Bronchial smooth muscle cell (primary cell): ENCODE data around the gene GCM1. TPM values are rescaled to one million over a fixed set of nuclear protein-coding genes. Genes with fewer than 3 reads are reported as not detected.

Source experiments
- total RNA-seq: library from RNA; depleted of rRNA; stranded (reverse); fragments of >200 nt; gene quantifications from 2 replicates; pipeline ENCODE4 v1.2.1, GENCODE V29; 2014

Gene GCM1, protein sequence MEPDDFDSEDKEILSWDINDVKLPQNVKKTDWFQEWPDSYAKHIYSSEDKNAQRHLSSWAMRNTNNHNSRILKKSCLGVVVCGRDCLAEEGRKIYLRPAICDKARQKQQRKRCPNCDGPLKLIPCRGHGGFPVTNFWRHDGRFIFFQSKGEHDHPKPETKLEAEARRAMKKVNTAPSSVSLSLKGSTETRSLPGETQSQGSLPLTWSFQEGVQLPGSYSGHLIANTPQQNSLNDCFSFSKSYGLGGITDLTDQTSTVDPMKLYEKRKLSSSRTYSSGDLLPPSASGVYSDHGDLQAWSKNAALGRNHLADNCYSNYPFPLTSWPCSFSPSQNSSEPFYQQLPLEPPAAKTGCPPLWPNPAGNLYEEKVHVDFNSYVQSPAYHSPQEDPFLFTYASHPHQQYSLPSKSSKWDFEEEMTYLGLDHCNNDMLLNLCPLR
- not detected in 2 replicates for total RNA-seq

DNA sequence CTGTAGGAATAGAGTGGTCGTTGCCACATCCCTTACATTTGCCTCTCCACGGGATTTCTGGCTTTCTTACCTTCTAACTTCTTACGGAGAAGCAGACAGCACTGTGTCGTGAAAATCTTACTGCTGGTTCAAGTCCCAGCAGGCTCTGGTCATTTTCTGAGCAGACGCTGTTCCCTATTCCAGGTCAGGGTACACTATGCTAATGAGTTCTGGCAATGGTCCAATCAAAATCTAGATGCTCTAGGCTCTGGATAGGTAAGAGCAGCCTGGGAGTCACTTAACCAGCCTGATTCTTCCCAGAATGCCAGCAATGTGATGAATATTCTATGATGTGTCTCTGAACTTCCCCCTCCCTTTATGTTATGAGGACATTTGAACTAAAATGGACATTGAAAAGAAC, at the start of gene GCM1:
GCM1 (minus strand) TSS at position 158 of the 400 bp plus-strand sequence. CDS start 3,209 bp downstream, outside the sequence.

Other genes starting within 250 kb of the GCM1 start
- 0.17 TPM in 1 of 2 replicates, not detected in the other for gene GSTA3, start 239.1 kb downstream of the GCM1 start, total RNA-seq
- 43.6 and 51.7 TPM in 2 replicates for gene GSTA4, start 153.6 kb downstream of the GCM1 start, total RNA-seq
- gene CILK1, start 87.0 kb downstream of the GCM1 start, total RNA-seq: 3.5 and 3.8 TPM in 2 replicates
- gene FBXO9, start 83.4 kb downstream of the GCM1 start, total RNA-seq: 31.7 and 42.1 TPM in 2 replicates
- 43.8 and 60.4 TPM in 2 replicates for gene ELOVL5, start 200.1 kb upstream of the GCM1 start, total RNA-seq